ENCODE results near the gene CDK14. TPM values are rescaled to one million over a fixed set of nuclear protein-coding genes. Genes with fewer than 3 reads are reported as not detected.

CDK14 gene
- total and polyA plus RNA-seq, 2 donors (not counting 3 experiments of a cell fraction or from before 2014, with no cell fraction given): 5.5 to 34.2 TPM

- dilution Hi-C loops (cut with MboI; ENCODE audit: extremely low pct_ligation_motif_present, low sequenced_read_pairs): no loop called here
- no peaks in the 10 kb centered on the region for H3K4me1 ChIP-seq (ENCODE audit: control insufficient read depth, extremely low read depth, insufficient read depth, low read length)
- H3K4me3 ChIP-seq (replicated peaks in 1 of 3; ENCODE audit: insufficient read depth in 1 of 3, low read depth in 1 of 3, low read length in 3 of 3): no peak overlapping the region
- no peaks in the 10 kb centered on the region for H3K9me1 ChIP-seq (replicated peaks; ENCODE audit: control insufficient read depth, extremely low read depth, insufficient read depth, low read length)
- no peak overlapping the region for H2AFZ ChIP-seq (ENCODE audit: low read depth, low read length)
- no TSS peak for BruUV-seq (replicated peaks)
- H3K4me2 ChIP-seq (ENCODE audit: insufficient read depth, low read length): no peak overlapping the region
- H3K79me2 ChIP-seq (ENCODE audit: control insufficient read depth, insufficient read depth, low read length): no peaks in the 10 kb centered on the region
- no peaks in the 10 kb centered on the region for H3K36me3 ChIP-seq (ENCODE audit: control insufficient read depth in 2 of 2, extremely low read depth in 1 of 2, insufficient read depth in 2 of 2, low read length in 2 of 2)
- ChIA-PET CTCF (no interaction called here), POLR2A (no interaction called here)
- no peaks in the 10 kb centered on the region for H4K20me1 ChIP-seq (replicated peaks; ENCODE audit: control insufficient read depth, extremely low read depth, insufficient read depth, low read length)
- no peaks in the 10 kb centered on the region for H3K9me3 ChIP-seq (replicated peaks; ENCODE audit: control insufficient read depth, insufficient read depth, low read length)
- intact Hi-C loops (cut with micrococcal nuclease): no loop called here
- no peak for TF ChIP-seq MAX (IDR thresholded peaks at IDR 0.05; ENCODE audit: insufficient read depth, insufficient read length)
- no peak for TF ChIP-seq MYC (IDR thresholded peaks at IDR 0.05; ENCODE audit: low read depth, low read length)
- TF ChIP-seq GATA2 (IDR thresholded peaks at IDR 0.05; ENCODE audit: insufficient read depth, insufficient read length, low read depth, low read length): no peak
- no peak for TF ChIP-seq CTCF (IDR thresholded peaks at IDR 0.05; ENCODE audit: extremely low read depth in 1 of 2, insufficient read depth in 1 of 2, low read depth in 1 of 2, low read length in 2 of 2)
- no peak for TF ChIP-seq FOS (IDR thresholded peaks at IDR 0.05; ENCODE audit: borderline replicate concordance, insufficient read depth, low read length)
- TF ChIP-seq JUN (IDR thresholded peaks at IDR 0.05; ENCODE audit: borderline replicate concordance, insufficient read depth, insufficient read length, low read depth): no peak
- TF ChIP-seq POLR2AphosphoS5 (IDR thresholded peaks at IDR 0.05; ENCODE audit: insufficient read depth, low read depth, low read length): no peak
- no peak for TF ChIP-seq POLR2A (IDR thresholded peaks at IDR 0.05; ENCODE audit: low read depth, low read length)
- TF ChIP-seq EZH2 (IDR thresholded peaks at IDR 0.05; ENCODE audit: borderline replicate concordance, low read depth, low read length, severe bottlenecking): no peak
- no peak overlapping the region for H3K9ac ChIP-seq (replicated peaks; ENCODE audit: extremely low read depth, insufficient read depth, low read length)
- no peak overlapping the region for H3K27ac ChIP-seq (ENCODE audit: insufficient read depth, low read depth, low read length)
- FAIRE-seq (no peak), DNase-seq (ENCODE audit: low read depth, low spot score) (no peak)
- H3K27me3 ChIP-seq (ENCODE audit: control insufficient read depth in 2 of 2, insufficient read depth in 2 of 2, low read length in 2 of 2): no peaks in the 10 kb centered on the region
Observed at GRCh38 chr7:91051966-91052365, 455.8 kb downstream of the CDK14 start.
